ENCODE measurements around the gene GPR173.
A peak's percentile ranks its signal among the peaks of the same experiment; 100 is the strongest.

Gene GPR173

DNA sequence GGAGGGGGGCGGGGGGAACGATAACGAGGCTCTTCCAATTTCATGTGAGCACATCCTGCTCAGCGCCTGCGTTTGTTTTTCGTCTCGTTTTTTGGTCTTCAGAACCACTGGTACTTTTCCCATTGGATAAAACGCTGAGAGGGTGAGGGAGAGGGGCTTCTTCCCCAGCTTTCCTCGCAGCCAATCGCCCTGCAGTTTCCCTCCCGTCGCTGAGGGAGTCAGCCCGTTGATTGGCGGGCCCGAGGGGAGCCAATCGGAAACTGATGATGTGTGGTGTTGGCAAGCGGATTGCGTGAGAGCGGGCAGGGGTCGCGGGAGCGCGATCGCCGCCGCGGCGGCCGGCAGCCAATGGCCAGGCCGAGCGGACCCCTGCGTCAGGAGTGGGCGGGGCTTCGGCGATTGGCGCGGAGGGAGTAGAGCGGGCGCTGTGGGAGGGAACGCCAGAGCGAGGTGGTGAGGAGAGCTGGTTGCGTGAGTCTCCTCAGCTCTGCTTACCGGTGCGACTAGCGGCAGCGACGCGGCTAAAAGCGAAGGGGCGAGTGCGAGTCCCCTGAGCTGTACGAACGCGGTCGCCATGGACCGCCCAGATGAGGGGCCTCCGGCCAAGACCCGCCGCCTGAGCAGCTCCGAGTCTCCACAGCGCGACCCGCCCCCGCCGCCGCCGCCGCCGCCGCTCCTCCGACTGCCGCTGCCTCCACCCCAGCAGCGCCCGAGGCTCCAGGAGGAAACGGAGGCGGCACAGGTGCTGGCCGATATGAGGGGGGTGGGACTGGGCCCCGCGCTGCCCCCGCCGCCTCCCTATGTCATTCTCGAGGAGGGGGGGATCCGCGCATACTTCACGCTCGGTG, 33.6 kb downstream of the GPR173 start, which contains the start of gene TSPYL2:
Gene TSPYL2 (plus strand): TSS at position 443 of the 848 bp plus-strand sequence. CDS start 132 bp downstream, at position 575.
- no peaks in the 10 kb centered on the region for H3K27me3 ChIP-seq (ENCODE audit: insufficient read depth, low read length, poor library complexity)
- peak within 1 kb of the TSS; percentile 94 for H3K4me2 ChIP-seq (ENCODE audit: insufficient read depth, low read length)
- no peaks in the 10 kb centered on the region for H3K9me3 ChIP-seq (ENCODE audit: insufficient read depth, low read length, severe bottlenecking)
- TF ChIP-seq, protein P1, sequence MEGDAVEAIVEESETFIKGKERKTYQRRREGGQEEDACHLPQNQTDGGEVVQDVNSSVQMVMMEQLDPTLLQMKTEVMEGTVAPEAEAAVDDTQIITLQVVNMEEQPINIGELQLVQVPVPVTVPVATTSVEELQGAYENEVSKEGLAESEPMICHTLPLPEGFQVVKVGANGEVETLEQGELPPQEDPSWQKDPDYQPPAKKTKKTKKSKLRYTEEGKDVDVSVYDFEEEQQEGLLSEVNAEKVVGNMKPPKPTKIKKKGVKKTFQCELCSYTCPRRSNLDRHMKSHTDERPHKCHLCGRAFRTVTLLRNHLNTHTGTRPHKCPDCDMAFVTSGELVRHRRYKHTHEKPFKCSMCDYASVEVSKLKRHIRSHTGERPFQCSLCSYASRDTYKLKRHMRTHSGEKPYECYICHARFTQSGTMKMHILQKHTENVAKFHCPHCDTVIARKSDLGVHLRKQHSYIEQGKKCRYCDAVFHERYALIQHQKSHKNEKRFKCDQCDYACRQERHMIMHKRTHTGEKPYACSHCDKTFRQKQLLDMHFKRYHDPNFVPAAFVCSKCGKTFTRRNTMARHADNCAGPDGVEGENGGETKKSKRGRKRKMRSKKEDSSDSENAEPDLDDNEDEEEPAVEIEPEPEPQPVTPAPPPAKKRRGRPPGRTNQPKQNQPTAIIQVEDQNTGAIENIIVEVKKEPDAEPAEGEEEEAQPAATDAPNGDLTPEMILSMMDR (IDR thresholded peaks at IDR 0.05; ENCODE audit: borderline replicate concordance, extremely low read depth, low read length, poor library complexity, severe bottlenecking), result no peak
- no peak for TF ChIP-seq EZH2 (IDR thresholded peaks at IDR 0.05; ENCODE audit: borderline replicate concordance, low read depth, low read length, severe bottlenecking)
- H3K9ac ChIP-seq (ENCODE audit: low read depth, low read length), result peak within 1 kb of the TSS; percentile 78
- H3K79me2 ChIP-seq (ENCODE audit: insufficient read depth, low read length), result peaks cover 20% of the 10 kb centered on the region
- H2AFZ ChIP-seq (ENCODE audit: low read depth, low read length), result peak within 1 kb of the TSS; percentile 68
- H3K36me3 ChIP-seq (ENCODE audit: insufficient read depth, low read length), result peaks cover 31% of the 10 kb centered on the region
- peaks cover 19% of the 10 kb centered on the region for H3K4me1 ChIP-seq (ENCODE audit: insufficient read depth, low read length)
- peak; percentile 94 for DNase-seq
- peak; percentile 91 for ATAC-seq (ENCODE audit: insufficient read depth, low read depth)
- H3K4me3 ChIP-seq (ENCODE audit: low read depth in 1 of 2, low read length in 2 of 2), result peak within 1 kb of the TSS; percentile 49 to 75; a peak in 3 of 4 replicates
- H3K27ac ChIP-seq (ENCODE audit: low read length), result peak within 1 kb of the TSS; percentile 78
- peaks cover 8% of the 10 kb centered on the region for H4K20me1 ChIP-seq (ENCODE audit: insufficient read depth, low read length)

- no peak for ATAC-seq (ENCODE audit: insufficient read depth, low read depth)
- peak overlapping the region; percentile 78 for H3K9ac ChIP-seq (ENCODE audit: low read depth, low read length)
- peak overlapping the region; percentile 49 to 75; a peak in 3 of 4 replicates for H3K4me3 ChIP-seq (ENCODE audit: low read depth in 1 of 2, low read length in 2 of 2)
- H2AFZ ChIP-seq (ENCODE audit: low read depth, low read length), result peak overlapping the region; percentile 68
- H3K9me3 ChIP-seq (ENCODE audit: insufficient read depth, low read length, severe bottlenecking), result no peaks in the 10 kb centered on the region
- no peak for DNase-seq
- peak overlapping the region; percentile 78 for H3K27ac ChIP-seq (ENCODE audit: low read length)
- TF ChIP-seq, protein P1 (IDR thresholded peaks at IDR 0.05; ENCODE audit: borderline replicate concordance, extremely low read depth, low read length, poor library complexity, severe bottlenecking), result no peak
- no peak for TF ChIP-seq EZH2 (IDR thresholded peaks at IDR 0.05; ENCODE audit: borderline replicate concordance, low read depth, low read length, severe bottlenecking)
- peaks cover 19% of the 10 kb centered on the region for H3K4me1 ChIP-seq (ENCODE audit: insufficient read depth, low read length)
- H4K20me1 ChIP-seq (ENCODE audit: insufficient read depth, low read length), result peaks cover 8% of the 10 kb centered on the region
- no peaks in the 10 kb centered on the region for H3K27me3 ChIP-seq (ENCODE audit: insufficient read depth, low read length, poor library complexity)
- peaks cover 34% of the 10 kb centered on the region for H3K36me3 ChIP-seq (ENCODE audit: insufficient read depth, low read length)
- H3K79me2 ChIP-seq (ENCODE audit: insufficient read depth, low read length), result peaks cover 20% of the 10 kb centered on the region
- peak overlapping the region; percentile 94 for H3K4me2 ChIP-seq (ENCODE audit: insufficient read depth, low read length)
These were observed 34.4 kb downstream of the GPR173 start for GRCh38 chrX:53082773-53083616.

DNA sequence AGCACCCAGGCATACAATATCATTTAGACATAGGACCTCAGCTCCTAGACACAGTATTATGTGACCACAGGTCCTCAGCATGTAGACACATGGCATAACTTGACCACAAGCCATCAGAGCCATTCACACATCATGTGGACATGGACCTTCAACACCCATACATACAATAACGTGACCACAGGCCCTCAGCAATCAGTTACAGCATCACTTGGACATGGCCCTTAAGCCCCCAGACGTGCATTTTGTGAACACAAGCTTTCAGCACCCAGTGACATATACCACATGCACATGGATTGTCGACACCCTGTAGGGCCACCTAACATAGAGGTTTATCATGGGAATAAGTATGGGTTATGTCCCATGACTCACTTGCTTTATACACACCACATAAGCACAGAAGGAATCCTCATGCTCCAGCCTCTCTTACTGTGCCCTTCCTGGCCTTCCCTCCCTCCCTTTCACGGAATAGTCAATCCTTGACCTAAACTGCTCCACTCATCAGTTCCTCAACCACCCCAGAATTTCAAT, 35.5 kb downstream of the GPR173 start:
- H3K79me2 ChIP-seq (ENCODE audit: insufficient read depth, low read length), result peaks cover 20% of the 10 kb centered on the region
- no peak overlapping the region for H2AFZ ChIP-seq (ENCODE audit: low read depth, low read length)
- H3K9ac ChIP-seq (ENCODE audit: low read depth, low read length), result no peak overlapping the region
- H3K4me1 ChIP-seq (ENCODE audit: insufficient read depth, low read length), result peaks cover 19% of the 10 kb centered on the region
- no peaks in the 10 kb centered on the region for H3K27me3 ChIP-seq (ENCODE audit: insufficient read depth, low read length, poor library complexity)
- ATAC-seq (ENCODE audit: insufficient read depth, low read depth) (no peak), DNase-seq (no peak)
- H3K4me2 ChIP-seq (ENCODE audit: insufficient read depth, low read length), result peak overlapping the region; percentile 94; the same call in 1 of the 2 replicates
- no peak for TF ChIP-seq EZH2 (IDR thresholded peaks at IDR 0.05; ENCODE audit: borderline replicate concordance, low read depth, low read length, severe bottlenecking)
- TF ChIP-seq, protein P1 (IDR thresholded peaks at IDR 0.05; ENCODE audit: borderline replicate concordance, extremely low read depth, low read length, poor library complexity, severe bottlenecking), result no peak
- H3K9me3 ChIP-seq (ENCODE audit: insufficient read depth, low read length, severe bottlenecking), result no peaks in the 10 kb centered on the region
- H4K20me1 ChIP-seq (ENCODE audit: insufficient read depth, low read length), result peaks cover 8% of the 10 kb centered on the region
- H3K4me3 ChIP-seq (ENCODE audit: low read depth in 1 of 2, low read length in 2 of 2), result no peak overlapping the region
- no peak overlapping the region for H3K27ac ChIP-seq (ENCODE audit: low read length)
- peaks cover 34% of the 10 kb centered on the region for H3K36me3 ChIP-seq (ENCODE audit: insufficient read depth, low read length)

Data from DND-41 (cell line).